ENCODE measurements around the gene MT1M.

- TF ChIP-seq CTCF (IDR thresholded peaks at IDR 0.05; ENCODE audit: insufficient read depth, low read length) (no peak), POLR2AphosphoS5 (IDR thresholded peaks at IDR 0.05; ENCODE audit: low read depth) (no peak)
Measured at GRCh38 chr16:56615353-56615752, 17.1 kb upstream of the MT1M start.

Data from HL-60 (cell line).